AG10803 (cell line): ENCODE results near the gene ITFG1.

Source experiments
- DNase-seq: peaks from one replicate; pipeline ENCODE4 v3.0.0; 2010; ENCODE audit warnings: low read depth
- H3K4me3 ChIP-seq: 2 replicates; pipeline ENCODE4 v1.5.1; 2011; ENCODE audit warnings: mild to moderate bottlenecking, low read length, control low read depth
- CTCF ChIP-seq: conservative IDR thresholded peaks from 2 replicates; pipeline ENCODE4 v1.5.1; 2011; ENCODE audit warnings: mild to moderate bottlenecking, low read length, control low read depth, inconsistent platforms

ITFG1 gene

GRCh38 chr16:47320546-47321310 is 140.1 kb downstream of the ITFG1 start:
- H3K4me3 ChIP-seq, result no peak overlapping the region
- peak; percentile 6 for DNase-seq
- no peak for TF ChIP-seq CTCF

- no peak overlapping the region for H3K4me3 ChIP-seq
- no peak for DNase-seq
- TF ChIP-seq CTCF, result no peak
Measured at GRCh38 chr16:47317465-47318240, 143.2 kb downstream of the ITFG1 start.

DNA sequence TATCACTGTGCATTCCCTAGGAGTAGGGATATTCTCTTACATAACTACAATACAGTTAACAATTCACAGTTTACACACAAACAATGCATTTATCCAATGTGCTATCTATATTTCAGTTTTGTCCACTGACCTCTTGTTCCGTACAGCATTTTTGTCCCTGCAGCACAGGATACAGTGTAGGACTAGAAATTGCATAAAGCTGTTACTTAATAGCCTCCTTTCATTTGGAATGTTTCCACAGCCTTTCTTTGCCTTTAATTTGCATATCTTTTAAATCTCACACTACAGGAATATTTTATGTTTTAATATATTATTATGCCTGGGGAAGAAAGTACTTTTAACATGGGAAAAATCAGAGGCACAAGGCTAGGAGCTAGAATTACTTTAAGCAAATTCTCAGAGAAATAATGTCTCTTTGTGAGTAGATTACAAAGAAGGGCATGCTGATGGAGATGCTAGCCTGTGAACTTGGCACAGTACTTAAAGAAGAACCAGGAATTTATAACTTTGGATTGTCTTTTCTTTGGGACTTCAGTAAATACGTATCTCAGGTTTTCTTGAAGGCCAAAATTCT is 144.3 kb downstream of the ITFG1 start:
- TF ChIP-seq CTCF, result no peak
- DNase-seq, result no peak
- no peak overlapping the region for H3K4me3 ChIP-seq

GRCh38 chr16:47311738-47312505 is 148.9 kb downstream of the ITFG1 start:
- DNase-seq, result peak; percentile 3
- TF ChIP-seq CTCF, result no peak
- no peak overlapping the region for H3K4me3 ChIP-seq

- no peak for DNase-seq
- TF ChIP-seq CTCF, result no peak
- no peak overlapping the region for H3K4me3 ChIP-seq
Measured at GRCh38 chr16:47310792-47311211, 150.1 kb downstream of the ITFG1 start.

- no peak for DNase-seq
- no peak overlapping the region for H3K4me3 ChIP-seq
- TF ChIP-seq CTCF, result no peak
Measured at GRCh38 chr16:47309581-47310312, 151.1 kb downstream of the ITFG1 start.
